Medulla oblongata (tissue), 1 donor: ENCODE data around the gene NTF4.

ENCODE experiments used
- DNase-seq: peaks from one replicate; pipeline ENCODE4 v3.0.0-alpha.2; 2015; ENCODE audit errors: extremely low spot score

NTF4 gene

DNA sequence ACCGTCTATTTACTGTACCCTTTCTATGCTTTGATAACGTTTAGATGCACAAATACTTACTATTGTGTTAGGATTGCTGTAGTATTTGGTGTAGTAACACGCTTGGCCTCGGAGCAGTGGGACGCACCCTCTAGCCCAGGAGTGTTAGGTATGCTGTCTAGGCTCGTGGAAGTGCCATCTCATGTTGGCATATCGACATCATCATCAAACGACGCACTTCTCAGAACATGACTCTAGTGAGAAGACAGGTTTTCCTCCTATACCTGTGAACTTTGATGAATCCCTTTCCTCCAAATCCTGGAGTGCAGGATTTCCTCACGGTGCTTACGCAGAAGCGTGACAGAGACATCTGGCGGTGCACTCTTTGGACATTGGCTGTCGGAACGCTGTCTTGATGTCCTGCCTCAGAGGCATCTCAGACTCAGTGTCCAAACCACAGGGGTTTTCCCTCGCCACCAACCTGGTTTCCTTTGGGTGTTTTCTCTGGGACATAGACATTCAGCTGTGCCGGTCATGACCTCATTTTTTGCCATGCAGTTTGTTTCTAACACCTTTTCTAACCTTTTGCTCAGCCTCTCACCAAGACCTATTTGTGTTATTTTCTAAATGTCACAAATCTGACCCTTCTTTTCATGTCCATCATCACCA, 26.9 kb upstream of the NTF4 start:
- no peak for DNase-seq

- DNase-seq: no peak
Observed at GRCh38 chr19:49086296-49086695, 21.7 kb upstream of the NTF4 start.

GRCh38 chr19:49085868-49086232, 21.2 kb upstream of the NTF4 start:
- no peak for DNase-seq

DNA sequence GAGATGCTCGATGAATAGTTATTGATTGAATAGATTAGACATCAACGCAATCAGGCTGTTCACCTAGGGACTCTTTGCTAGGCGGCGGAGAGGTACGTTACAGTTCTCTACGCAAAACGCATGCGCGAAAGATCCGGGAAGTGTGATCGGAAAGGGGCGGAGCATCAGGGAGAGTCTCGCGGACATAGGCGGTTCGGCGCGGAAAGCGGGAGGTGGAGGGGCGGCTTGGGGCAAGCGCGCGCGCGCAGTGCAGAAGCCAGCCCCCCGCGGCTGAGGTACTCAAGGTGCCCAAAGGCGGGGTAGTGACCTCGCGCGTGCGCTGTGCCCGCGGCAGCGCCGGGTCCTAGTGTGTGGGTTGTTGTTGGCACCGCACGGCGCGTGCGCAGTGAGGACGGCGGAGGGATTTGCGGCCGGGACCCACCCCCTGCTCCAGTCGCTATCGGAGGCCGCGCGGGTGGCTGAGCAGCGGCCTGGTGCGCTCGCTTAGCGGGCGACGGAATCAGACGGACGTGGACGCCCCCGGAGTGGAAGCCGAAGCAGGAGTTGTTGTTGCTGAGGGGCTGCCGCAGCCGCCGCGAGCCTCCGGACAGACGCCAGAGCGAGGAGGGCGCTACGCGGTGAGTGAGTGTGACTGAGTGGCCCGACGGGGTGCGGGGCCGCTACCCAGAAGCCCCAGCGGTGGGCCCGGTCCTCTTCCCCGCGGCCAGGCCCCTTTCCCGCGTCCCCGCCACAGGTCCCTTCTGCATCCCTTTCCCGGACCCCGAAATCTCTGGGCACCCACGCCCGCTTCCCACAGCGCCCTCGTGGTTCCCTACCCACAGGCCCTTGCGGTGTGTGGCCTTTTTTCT, 20.6 kb upstream of the NTF4 start, which contains the start of gene SNRNP70:
TSS of gene SNRNP70 (plus strand) at position 432 of the 848 bp plus-strand sequence. CDS start 964 bp downstream, outside the sequence.
- DNase-seq: peak; percentile 98

DNA sequence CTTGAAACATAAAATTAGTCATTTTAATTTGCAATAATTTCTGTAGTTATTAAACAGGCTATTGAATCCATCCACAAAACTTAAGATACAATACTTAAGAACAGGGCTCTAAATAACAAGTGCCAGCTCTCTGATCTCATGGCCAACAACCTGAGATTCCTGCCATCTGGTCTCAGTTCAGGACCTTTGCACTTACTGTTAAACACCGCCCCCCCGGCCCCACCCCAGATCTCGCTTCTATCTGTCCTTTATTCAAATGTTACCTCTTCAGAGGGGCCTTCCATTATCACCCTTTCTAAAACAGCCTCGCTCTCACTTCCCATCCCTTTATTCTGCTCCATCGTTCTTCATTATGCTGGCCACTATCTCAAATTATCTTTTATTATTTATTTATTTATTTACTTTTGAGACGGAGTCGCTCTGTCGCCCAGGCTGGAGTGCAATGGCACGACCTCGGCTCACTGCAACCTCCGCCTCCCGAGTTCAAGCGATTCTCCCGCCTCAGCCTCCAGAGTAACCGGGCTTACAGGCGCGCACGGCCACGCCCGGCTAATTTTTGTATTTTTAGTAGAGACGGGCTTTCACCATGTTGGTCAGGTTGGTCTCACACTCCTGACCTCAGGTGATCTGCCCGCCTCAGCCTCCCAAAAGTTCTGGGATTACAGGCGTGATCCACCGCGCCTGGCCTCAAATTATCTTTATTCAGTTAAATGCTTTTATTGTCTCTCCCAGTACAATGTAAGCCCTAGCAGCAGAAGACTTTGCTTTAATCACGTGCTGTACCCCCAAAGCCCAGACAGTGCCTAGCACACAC, 19.8 kb upstream of the NTF4 start:
- no peak for DNase-seq

- DNase-seq: no peak
Observed at GRCh38 chr19:49081273-49081672, 16.7 kb upstream of the NTF4 start.

DNA sequence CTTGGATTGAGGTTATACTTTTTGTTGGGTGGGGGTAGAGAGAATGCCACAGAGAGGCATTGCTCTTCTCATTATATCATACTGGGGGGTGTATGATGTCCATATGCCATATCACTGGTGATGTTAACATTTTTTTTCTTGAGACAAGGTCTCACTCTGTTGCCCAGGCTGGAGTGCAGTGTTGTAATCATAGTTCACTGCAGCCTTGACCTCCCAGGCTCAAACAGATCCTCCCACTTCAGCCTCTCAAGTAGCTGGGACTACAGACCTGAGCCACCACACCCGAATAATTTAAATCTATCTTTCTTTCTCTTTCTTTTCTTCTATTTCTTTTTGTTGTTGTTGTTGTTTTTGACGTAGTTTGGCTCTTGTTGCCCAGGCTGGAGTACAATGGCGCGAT, 15.8 kb upstream of the NTF4 start:
- no peak for DNase-seq

- peak; percentile 62 for DNase-seq
Observed at GRCh38 chr19:49074869-49075268, 10.3 kb upstream of the NTF4 start.

DNA sequence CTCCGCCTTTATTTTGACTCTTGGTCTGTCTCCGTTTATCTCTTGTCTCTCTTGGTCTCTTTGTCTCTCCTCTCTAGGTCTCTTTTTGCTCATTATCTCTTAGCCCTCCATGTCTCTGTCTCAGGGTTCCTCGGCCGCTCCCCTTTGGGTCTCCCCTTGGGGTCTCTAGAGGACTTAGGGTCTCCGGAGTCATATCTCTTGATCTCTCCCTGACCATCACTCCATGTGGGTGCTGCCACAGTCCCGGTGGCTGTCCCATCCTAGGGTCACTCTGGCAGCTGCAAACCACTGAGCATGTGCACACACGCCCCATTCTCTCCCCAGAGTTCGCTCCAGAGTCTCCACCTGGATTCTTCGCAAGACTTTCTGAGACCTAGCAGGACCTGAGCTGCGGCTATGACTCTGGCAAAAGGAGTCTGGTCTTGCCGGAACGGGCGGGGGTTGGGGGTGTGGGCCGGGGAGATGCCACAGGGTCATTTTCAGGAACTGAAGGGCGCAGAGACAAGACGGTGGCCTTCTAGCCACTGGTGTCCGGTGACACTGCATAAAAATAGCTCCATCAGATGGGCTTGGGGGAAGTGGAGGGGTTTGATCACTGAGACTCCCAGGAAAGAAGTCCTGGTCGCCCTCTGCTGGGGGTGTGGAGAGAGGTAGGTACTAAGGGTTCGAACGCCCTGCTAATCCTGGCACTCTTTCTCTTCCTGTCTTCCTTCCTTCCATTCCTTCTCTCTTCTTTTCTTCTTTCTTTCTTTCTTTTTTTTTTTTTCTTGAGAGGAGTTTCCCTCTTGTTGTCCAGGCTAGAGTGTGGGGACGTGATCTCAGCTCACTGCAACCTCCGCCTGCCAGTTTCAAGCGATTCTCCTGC, 9.1 kb upstream of the NTF4 start:
- DNase-seq: no peak

- no peak for DNase-seq
Observed at GRCh38 chr19:49071860-49072547, 7.4 kb upstream of the NTF4 start.

DNA sequence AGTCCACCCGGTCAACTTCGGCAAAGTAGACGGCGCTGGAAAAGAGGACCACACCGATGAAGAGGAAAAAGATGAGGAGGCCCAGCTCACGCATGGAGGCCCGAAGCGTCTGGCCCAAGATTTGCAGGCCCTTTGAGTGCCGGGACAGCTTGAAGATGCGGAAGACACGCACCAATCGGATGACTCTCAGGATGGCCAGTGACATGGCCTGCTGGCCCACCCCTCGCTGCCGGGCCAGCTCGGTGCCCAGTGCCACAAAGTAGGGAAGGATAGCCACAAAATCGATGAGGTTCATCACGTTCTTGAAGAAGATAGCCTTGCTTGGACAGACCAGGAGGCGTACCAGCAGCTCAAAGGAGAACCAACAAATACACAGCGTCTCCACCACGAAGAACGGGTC, 5.8 kb upstream of the NTF4 start:
- no peak for DNase-seq

DNA sequence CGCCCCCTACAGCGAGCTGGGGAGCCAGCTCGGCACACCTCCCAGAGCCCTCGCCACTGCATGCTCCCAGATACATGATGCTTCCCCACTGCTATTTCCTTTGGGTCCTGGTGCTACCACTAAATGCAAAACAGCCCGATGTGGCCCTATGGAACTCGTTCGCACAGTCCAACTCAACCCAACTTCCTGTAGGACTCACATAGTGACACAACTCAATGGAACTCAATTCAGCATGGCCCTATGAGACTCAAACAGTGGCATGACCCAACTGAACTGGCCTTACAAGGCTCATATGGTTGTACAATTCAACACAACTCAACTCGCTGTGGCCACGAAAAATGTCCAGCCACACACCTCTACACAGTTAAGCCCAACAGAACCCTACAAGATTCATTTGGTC, 4.4 kb upstream of the NTF4 start:
- DNase-seq: no peak

GRCh38 chr19:49067554-49067953, 2.9 kb upstream of the NTF4 start:
- DNase-seq: no peak

- DNase-seq: no peak
Observed at GRCh38 chr19:49065905-49066512, 1.4 kb upstream of the NTF4 start.

- no peak for DNase-seq
Observed at GRCh38 chr19:49064029-49064629, 489 bp downstream of the NTF4 start.

- DNase-seq: no peak
Observed at GRCh38 chr19:49061445-49061844, 3.2 kb downstream of the NTF4 start.

GRCh38 chr19:49061000-49061399, 3.6 kb downstream of the NTF4 start:
- DNase-seq: no peak

DNA sequence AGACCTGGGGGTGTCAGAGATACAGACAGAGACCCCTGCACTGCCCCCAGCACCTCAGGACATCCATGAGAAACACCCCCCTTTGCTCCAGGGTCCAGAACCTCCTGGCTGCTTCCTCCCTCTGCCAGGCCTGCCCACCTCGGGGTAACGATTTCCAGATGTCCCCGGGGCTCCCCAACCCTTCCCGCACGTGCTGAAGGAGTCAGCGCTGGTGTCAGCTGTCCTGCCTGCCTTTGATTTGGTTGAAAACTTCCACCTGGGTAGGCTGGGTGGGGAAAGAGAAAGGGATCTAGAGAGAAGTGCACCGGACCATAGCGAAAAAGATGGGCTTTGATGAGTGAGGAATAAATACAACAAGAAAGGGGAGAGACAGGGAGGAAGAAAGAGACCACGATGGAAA, 5.6 kb downstream of the NTF4 start:
- DNase-seq: no peak

GRCh38 chr19:49058562-49058961, 6.1 kb downstream of the NTF4 start:
- DNase-seq: no peak

- peak; percentile 15 for DNase-seq
Observed at GRCh38 chr19:49057636-49058234, 6.9 kb downstream of the NTF4 start, which contains the start of gene CGB7. CGB7 (minus strand) TSS chr19:49057749; CDS start chr19:49055375, 2,374 bp downstream.
